Stimulated activated effector memory CD8-positive, alpha-beta T cell treated with anti-CD3 and anti-CD28 coated beads, Interleukin-12 subunit alpha, Interleukin-12 subunit beta, amount 100 ng/mL, for 72 hours (primary cell): ENCODE results near the gene ATP8B4.
A peak's percentile ranks its signal among the peaks of the same experiment; 100 is the strongest.

Experiments used
- ATAC-seq: fragments of 150-1000 bp; cut with Tn5 transposase; 2 replicates; pipeline ENCODE4 v1.10.0; 2021
- DNase-seq, 2 donors: peaks; one replicate each; pipeline ENCODE4 v3.0.0; 2021 to 2022; ENCODE audit warnings: low spot score in 2 of 2
- H3K27ac Mint-ChIP-seq: one replicate; pipeline ENCODE4 v1.8.0; 2022; ENCODE audit warnings: mild to moderate bottlenecking, mixed read lengths
- H3K36me3 Mint-ChIP-seq: one replicate; pipeline ENCODE4 v1.8.0; 2022; ENCODE audit warnings: mild to moderate bottlenecking, mixed read lengths
- H3K4me1 Mint-ChIP-seq: one replicate; pipeline ENCODE4 v1.8.0; 2022; ENCODE audit warnings: mixed read lengths
- H3K4me3 Mint-ChIP-seq: one replicate; pipeline ENCODE4 v1.8.0; 2022; ENCODE audit warnings: mild to moderate bottlenecking, mixed read lengths
- H3K9me3 Mint-ChIP-seq: one replicate; pipeline ENCODE4 v1.8.0; 2022; ENCODE audit warnings: mixed read lengths

ATP8B4 gene

DNA sequence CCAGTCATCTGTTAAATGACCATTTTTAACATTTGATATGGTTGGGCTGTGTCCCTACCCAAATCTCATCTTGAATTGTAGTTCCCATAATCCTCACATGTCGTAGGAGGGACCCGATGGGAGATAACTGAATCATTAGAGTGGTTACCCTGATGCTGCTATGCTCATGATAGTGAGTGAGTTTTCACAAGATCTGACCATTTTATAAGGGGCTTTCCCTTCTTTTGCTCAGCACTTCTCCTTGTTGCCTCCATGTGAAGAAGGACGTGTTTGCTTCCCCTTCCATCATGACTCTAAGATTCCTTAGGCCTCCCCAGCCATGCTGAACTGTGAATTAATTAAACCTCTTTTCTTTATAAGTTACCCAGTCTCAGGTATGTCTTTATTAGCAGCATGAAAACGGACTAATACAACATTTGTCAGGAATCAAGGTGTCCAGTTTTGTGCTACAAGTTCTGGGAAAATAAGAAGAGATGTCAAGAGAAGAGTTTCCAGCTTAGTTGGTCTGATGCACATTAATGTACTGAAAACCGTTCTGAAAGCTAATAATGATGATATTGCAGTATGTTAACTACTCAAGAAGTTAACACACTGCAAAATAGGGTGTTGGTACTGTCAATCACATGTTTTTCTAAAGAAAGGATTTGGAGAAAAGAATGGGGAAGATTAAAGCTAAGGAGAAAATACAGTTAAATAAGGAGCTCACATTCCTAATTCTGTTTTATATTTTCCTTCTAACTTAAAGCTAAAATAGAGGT, 67.9 kb downstream of the ATP8B4 start:
- H3K9me3 Mint-ChIP-seq = no peaks in the 10 kb centered on the region
- no peak overlapping the region for H3K27ac Mint-ChIP-seq
- peaks cover 31% of the 10 kb centered on the region for H3K4me1 Mint-ChIP-seq
- ATAC-seq (no peak), DNase-seq (no peak)
- H3K4me3 Mint-ChIP-seq = no peak overlapping the region
- peaks cover 7% of the 10 kb centered on the region for H3K36me3 Mint-ChIP-seq

GRCh38 chr15:50049871-50050270, 69.2 kb downstream of the ATP8B4 start:
- Mint-ChIP-seq H3K4me1 (peaks cover 35% of the 10 kb centered on the region), H3K27ac (no peak overlapping the region), H3K9me3 (no peaks in the 10 kb centered on the region), H3K36me3 (peaks cover 16% of the 10 kb centered on the region), H3K4me3 (no peak overlapping the region)
- DNase-seq = no peak
- no peak for ATAC-seq

DNA sequence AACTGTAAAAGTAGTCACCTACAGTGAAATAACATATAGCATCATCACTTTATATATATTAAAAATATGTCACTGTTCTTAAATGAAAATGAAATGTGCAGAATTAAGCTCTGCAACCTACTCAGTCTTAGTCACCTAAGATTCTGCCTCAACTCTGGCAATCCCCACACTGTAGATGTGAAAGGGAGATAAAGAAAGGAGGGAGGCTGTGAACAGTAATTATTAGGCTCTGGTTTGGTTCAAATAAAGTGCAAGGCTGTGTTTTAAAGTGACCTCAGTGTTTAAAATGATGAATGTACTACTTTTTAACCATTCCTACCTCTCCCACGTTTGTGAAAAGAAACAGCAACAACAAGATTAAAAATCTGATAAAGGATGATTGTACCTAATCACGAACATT, 72.2 kb downstream of the ATP8B4 start:
- Mint-ChIP-seq H3K4me1 (peaks cover 30% of the 10 kb centered on the region), H3K36me3 (peaks cover 40% of the 10 kb centered on the region), H3K27ac (peak overlapping the region; percentile 29), H3K4me3 (no peak overlapping the region), H3K9me3 (peaks cover 10% of the 10 kb centered on the region)
- DNase-seq (no peak), ATAC-seq (peak; percentile 96)

GRCh38 chr15:50046159-50046558, 72.9 kb downstream of the ATP8B4 start:
- Mint-ChIP-seq H3K9me3 (peaks cover 10% of the 10 kb centered on the region), H3K4me3 (peak overlapping the region; percentile 17), H3K27ac (peak overlapping the region; percentile 29), H3K36me3 (peaks cover 43% of the 10 kb centered on the region), H3K4me1 (peaks cover 30% of the 10 kb centered on the region)
- ATAC-seq = peak; percentile 64
- DNase-seq = no peak

- no peak overlapping the region for H3K4me3 Mint-ChIP-seq
- no peak overlapping the region for H3K27ac Mint-ChIP-seq
- peaks cover 30% of the 10 kb centered on the region for H3K4me1 Mint-ChIP-seq
- peaks cover 10% of the 10 kb centered on the region for H3K9me3 Mint-ChIP-seq
- DNase-seq (no peak), ATAC-seq (no peak)
- peaks cover 43% of the 10 kb centered on the region for H3K36me3 Mint-ChIP-seq
Observed at GRCh38 chr15:50044904-50045303, 74.1 kb downstream of the ATP8B4 start.

DNA sequence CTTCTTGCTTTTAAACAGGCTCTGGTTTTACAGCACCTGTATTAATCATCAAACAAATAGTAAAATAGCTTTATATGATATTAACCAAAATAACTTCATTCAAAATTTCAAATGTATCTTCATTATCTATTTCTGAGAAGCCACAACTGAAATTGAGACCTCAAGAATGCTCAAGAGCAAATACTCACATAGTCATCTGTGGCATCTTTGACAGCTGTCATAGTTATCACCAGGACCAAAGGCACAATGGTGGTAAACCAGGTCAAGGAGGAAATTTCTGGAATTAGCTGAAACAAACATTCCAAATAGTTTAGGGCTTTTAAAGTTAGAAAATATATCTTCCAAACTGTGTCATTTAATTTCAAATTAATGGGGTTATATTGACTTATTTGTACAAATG, 74.6 kb downstream of the ATP8B4 start:
- ATAC-seq = no peak
- DNase-seq = no peak
- Mint-ChIP-seq H3K4me1 (peaks cover 30% of the 10 kb centered on the region), H3K9me3 (peaks cover 10% of the 10 kb centered on the region), H3K27ac (no peak overlapping the region), H3K36me3 (peaks cover 43% of the 10 kb centered on the region), H3K4me3 (no peak overlapping the region)

DNA sequence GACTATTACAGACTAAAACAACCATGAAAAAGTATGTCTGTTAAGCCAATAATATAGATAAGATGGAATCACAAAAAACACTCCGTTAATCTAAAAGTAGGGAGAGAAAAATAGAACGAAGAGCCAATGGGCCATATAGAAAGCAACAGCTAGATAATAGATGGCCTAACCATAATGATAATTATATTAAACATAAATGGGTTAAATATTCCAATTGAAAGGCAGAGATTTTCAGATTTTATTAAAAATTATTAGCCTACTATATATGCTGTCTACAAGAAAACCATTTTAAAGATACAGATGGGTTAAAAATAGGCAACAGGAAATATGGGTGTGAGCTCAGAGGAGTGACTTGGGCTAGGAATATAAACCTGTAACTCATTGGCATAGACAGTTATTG, 76.3 kb downstream of the ATP8B4 start:
- H3K36me3 Mint-ChIP-seq = peaks cover 50% of the 10 kb centered on the region
- DNase-seq = no peak
- peaks cover 10% of the 10 kb centered on the region for H3K9me3 Mint-ChIP-seq
- peaks cover 21% of the 10 kb centered on the region for H3K4me1 Mint-ChIP-seq
- ATAC-seq = no peak
- no peak overlapping the region for H3K27ac Mint-ChIP-seq
- H3K4me3 Mint-ChIP-seq = no peak overlapping the region

GRCh38 chr15:50030456-50030855, 88.6 kb downstream of the ATP8B4 start:
- DNase-seq (no peak), ATAC-seq (no peak)
- no peak overlapping the region for H3K27ac Mint-ChIP-seq
- no peaks in the 10 kb centered on the region for H3K9me3 Mint-ChIP-seq
- H3K4me3 Mint-ChIP-seq = no peak overlapping the region
- no peaks in the 10 kb centered on the region for H3K4me1 Mint-ChIP-seq
- H3K36me3 Mint-ChIP-seq = peaks cover 14% of the 10 kb centered on the region

GRCh38 chr15:50028326-50028725, 90.7 kb downstream of the ATP8B4 start:
- ATAC-seq (no peak), DNase-seq (no peak)
- H3K36me3 Mint-ChIP-seq = peaks cover 6% of the 10 kb centered on the region
- H3K4me1 Mint-ChIP-seq = no peaks in the 10 kb centered on the region
- H3K4me3 Mint-ChIP-seq = no peak overlapping the region
- no peaks in the 10 kb centered on the region for H3K9me3 Mint-ChIP-seq
- H3K27ac Mint-ChIP-seq = no peak overlapping the region

DNA sequence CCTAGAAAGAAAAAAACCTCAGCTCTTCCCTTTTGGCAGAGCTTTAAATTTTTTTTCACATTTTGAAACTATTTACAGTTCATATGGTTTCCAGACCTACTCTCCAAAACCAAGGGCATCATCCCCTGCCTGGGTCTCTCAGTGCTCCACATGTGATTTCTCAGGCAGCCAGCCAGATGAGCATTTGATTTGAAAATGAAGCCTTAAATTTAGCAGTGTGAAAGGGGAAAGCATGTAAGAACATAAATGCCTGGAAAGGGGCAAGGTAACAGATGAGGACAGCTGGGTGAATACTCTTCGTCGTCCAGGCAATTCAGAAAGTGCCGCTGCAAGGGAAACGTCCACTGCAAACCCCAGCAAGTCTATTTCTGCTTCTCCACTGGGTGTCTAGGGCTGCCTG, 94.8 kb downstream of the ATP8B4 start:
- Mint-ChIP-seq H3K4me1 (no peaks in the 10 kb centered on the region), H3K36me3 (peaks cover 6% of the 10 kb centered on the region), H3K4me3 (no peak overlapping the region), H3K9me3 (no peaks in the 10 kb centered on the region), H3K27ac (no peak overlapping the region)
- ATAC-seq = no peak
- DNase-seq = no peak

DNA sequence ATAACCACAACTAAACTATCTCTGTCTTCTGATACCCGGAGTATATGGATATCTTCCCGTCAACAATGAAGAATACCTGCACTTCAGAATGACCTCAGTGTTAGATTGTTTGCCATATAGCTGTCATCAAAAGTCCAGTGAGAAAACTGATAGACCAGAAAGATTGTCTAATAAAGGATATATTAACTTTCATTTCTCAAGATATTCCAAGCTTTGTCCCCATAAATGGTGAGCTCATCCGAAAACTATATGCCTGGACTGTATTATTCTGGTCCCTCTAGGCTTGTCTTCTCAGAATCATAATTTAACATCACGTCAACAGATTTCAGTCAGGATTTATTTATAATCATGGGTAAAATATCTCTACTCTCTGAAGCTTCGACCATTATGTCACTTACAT, 100.5 kb downstream of the ATP8B4 start:
- no peak overlapping the region for H3K4me3 Mint-ChIP-seq
- no peak overlapping the region for H3K27ac Mint-ChIP-seq
- H3K36me3 Mint-ChIP-seq = peaks cover 6% of the 10 kb centered on the region
- DNase-seq (no peak), ATAC-seq (no peak)
- no peaks in the 10 kb centered on the region for H3K4me1 Mint-ChIP-seq
- H3K9me3 Mint-ChIP-seq = no peaks in the 10 kb centered on the region

DNA sequence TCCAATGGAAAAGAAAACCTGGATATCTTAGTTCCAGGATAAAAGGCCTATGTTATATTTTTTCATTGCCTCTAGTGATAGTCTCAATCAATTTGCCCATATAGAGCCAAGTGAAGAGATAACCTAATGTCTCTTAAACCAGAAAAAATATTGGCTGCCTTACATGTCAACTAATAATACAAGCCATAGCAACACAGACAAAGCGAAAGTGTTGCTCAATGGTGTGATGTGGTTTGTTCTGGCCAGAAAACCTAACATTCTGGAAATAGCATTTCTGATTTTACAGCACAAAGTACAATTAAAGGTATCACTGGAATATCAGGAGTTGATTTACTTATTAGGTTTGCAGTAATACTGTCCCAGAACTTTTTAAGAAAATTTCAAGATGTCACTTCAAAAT, 101.5 kb downstream of the ATP8B4 start:
- no peak overlapping the region for H3K4me3 Mint-ChIP-seq

GRCh38 chr15:50016951-50017350, 102.1 kb downstream of the ATP8B4 start:
- H3K4me1 Mint-ChIP-seq = no peaks in the 10 kb centered on the region
- H3K27ac Mint-ChIP-seq = no peak overlapping the region
- no peak overlapping the region for H3K4me3 Mint-ChIP-seq
- H3K9me3 Mint-ChIP-seq = no peaks in the 10 kb centered on the region
- peaks cover 6% of the 10 kb centered on the region for H3K36me3 Mint-ChIP-seq
- ATAC-seq (no peak), DNase-seq (no peak)

More for the DNA sequence above, 101.5 kb downstream of the ATP8B4 start:
- no peaks in the 10 kb centered on the region for H3K4me1 Mint-ChIP-seq
- peaks cover 6% of the 10 kb centered on the region for H3K36me3 Mint-ChIP-seq
- DNase-seq = no peak
- H3K9me3 Mint-ChIP-seq = no peaks in the 10 kb centered on the region
- no peak for ATAC-seq
- H3K27ac Mint-ChIP-seq = no peak overlapping the region

- H3K27ac Mint-ChIP-seq = no peak overlapping the region
- peaks cover 17% of the 10 kb centered on the region for H3K36me3 Mint-ChIP-seq
- DNase-seq (no peak), ATAC-seq (no peak)
- H3K4me3 Mint-ChIP-seq = no peak overlapping the region
- H3K9me3 Mint-ChIP-seq = no peaks in the 10 kb centered on the region
- no peaks in the 10 kb centered on the region for H3K4me1 Mint-ChIP-seq
Observed at GRCh38 chr15:50012790-50013189, 106.2 kb downstream of the ATP8B4 start.

DNA sequence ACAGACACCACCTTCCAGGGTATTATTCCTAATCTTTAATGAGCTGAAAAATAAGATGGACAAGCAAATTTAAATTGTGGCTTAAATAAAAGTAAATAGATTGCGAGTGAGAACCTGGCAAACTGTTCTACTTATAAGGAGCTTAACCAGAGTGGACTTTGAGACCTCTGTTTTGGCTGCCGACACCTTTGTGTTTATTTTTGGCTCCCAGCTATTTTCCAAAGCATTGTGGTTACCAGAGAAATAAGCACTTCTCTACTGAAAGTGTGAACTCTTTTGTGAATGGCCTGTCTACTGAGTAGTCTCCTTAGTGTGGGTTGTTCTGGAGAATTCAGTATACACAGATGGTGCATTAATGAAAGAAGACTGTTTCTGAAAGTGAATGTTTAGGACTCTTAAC, 109.4 kb downstream of the ATP8B4 start:
- Mint-ChIP-seq H3K27ac (no peak overlapping the region), H3K4me1 (no peaks in the 10 kb centered on the region), H3K4me3 (no peak overlapping the region), H3K9me3 (no peaks in the 10 kb centered on the region), H3K36me3 (peaks cover 17% of the 10 kb centered on the region)
- ATAC-seq (no peak), DNase-seq (no peak)

GRCh38 chr15:50003786-50004334, 115.2 kb downstream of the ATP8B4 start:
- Mint-ChIP-seq H3K4me3 (no peak overlapping the region), H3K36me3 (peaks cover 40% of the 10 kb centered on the region), H3K27ac (no peak overlapping the region), H3K4me1 (peaks cover 10% of the 10 kb centered on the region), H3K9me3 (no peaks in the 10 kb centered on the region)
- DNase-seq (peak; percentile 53 to 82), ATAC-seq (peak; percentile 100)
